Measurements from ENCODE around the gene EPB41L3. TPM values are rescaled to one million over a fixed set of nuclear protein-coding genes. Genes with fewer than 3 reads are reported as not detected.

Gene EPB41L3
- total RNA-seq: 159 and 169 TPM in 2 replicates

DNA sequence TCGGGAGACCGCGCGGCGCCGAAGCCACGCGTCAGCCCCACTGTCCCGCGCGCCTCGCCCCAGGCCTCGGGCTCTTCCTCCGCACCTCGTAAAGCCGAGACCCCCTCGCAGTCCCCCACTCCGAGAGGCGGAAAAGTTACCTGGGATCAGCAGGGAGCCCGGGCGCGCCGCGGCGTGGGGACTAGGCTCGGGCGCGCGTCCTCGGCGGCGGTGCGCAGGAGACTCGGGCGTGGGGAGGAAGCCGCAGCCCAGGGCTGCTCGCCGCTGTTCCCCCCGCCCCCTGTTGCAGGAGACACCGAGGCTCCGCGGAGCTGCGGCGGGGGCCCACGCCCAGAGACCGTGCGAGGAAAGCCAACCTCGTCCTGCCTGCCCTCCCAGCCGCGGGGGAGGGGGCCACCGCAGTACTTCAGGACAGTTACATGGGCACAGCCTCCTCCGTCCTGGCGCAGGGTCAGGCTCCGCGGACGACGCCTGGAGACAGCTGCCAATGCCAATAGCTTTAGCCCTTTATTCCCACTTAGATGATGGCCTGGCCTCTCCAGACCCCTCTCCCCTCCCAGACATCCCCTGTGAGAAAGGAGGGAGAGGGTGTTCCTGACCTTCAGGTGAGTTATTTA is at the start of gene EPB41L3:
EPB41L3 (minus strand) TSS at position 225 of the 617 bp plus-strand sequence. CDS start 54,814 bp downstream, outside the sequence.

Other genes with a start within 250 kb of the EPB41L3 start
- gene ZBTB14, start 248.3 kb downstream of the EPB41L3 start, total RNA-seq: 12.0 and 14.3 TPM in 2 replicates